GM23338 (cell line): ENCODE data around the gene TAGLN2. TPM values are rescaled to one million over a fixed set of nuclear protein-coding genes. Genes with fewer than 3 reads are reported as not detected.

ENCODE experiments used
- ATAC-seq: fragments of 200-7000 bp; cut with Tn5 transposase; 3 replicates; pipeline ENCODE4 v1.9.1; 2020
- DNase-seq: peaks from one replicate; pipeline ENCODE4 v3.0.0-alpha.2; 2015; ENCODE audit warnings: low spot score
- H2AFZ ChIP-seq: fragments of 200-600 bp; sonication (generic); 2 replicates; pipeline ENCODE4 v1.8.0; 2016; ENCODE audit warnings: antibody characterized with exemption, mild to moderate bottlenecking, moderate library complexity
- H3F3A ChIP-seq: fragments of 200-600 bp; sonication (generic); replicated peaks from 2 replicates; pipeline ENCODE4 v1.8.0; 2017; ENCODE audit warnings: antibody characterized with exemption, mixed run types, low read depth
- H3K27ac ChIP-seq: fragments of 200-600 bp; sonication (generic); 2 replicates; pipeline ENCODE4 v1.6.1; 2016; ENCODE audit warnings: low read depth
- H3K27me3 ChIP-seq: fragments of 200-600 bp; sonication (generic); 2 replicates; pipeline ENCODE4 v1.8.0; 2016; ENCODE audit warnings: mild to moderate bottlenecking, mixed run types, moderate library complexity; ENCODE audit not compliant: insufficient read depth
- H3K36me3 ChIP-seq: fragments of 200-600 bp; sonication (generic); 2 replicates; pipeline ENCODE4 v1.8.0; 2016; ENCODE audit warnings: mild to moderate bottlenecking; ENCODE audit not compliant: insufficient read depth
- H3K4me1 ChIP-seq: fragments of 200-600 bp; sonication (generic); 2 replicates; pipeline ENCODE4 v1.8.0; 2016; ENCODE audit warnings: mild to moderate bottlenecking, moderate library complexity; ENCODE audit not compliant: insufficient read depth
- H3K4me2 ChIP-seq: fragments of 200-600 bp; sonication (generic); 2 replicates; pipeline ENCODE4 v1.7.1; 2017; ENCODE audit warnings: mixed run types
- H3K4me3 ChIP-seq: fragments of 200-600 bp; sonication (generic); 2 replicates; pipeline ENCODE4 v1.6.1; 2016; ENCODE audit warnings: mixed run types
- H3K79me2 ChIP-seq: fragments of 200-600 bp; sonication (generic); replicated peaks from 2 replicates; pipeline ENCODE4 v1.8.0; 2017; ENCODE audit warnings: mild to moderate bottlenecking; ENCODE audit not compliant: insufficient read depth
- H3K9me2 ChIP-seq: fragments of 200-600 bp; sonication (generic); 2 replicates; pipeline ENCODE4 v1.8.0; 2017; ENCODE audit not compliant: insufficient read depth
- H4K20me1 ChIP-seq: fragments of 200-600 bp; sonication (generic); replicated peaks from 2 replicates; pipeline ENCODE4 v1.8.0; 2017; ENCODE audit warnings: mild to moderate bottlenecking; ENCODE audit not compliant: insufficient read depth
- H3K27ac Mint-ChIP-seq: 2 replicates; pipeline ENCODE4 v1.8.0; 2020; ENCODE audit warnings: inconsistent platforms, mild to moderate bottlenecking, moderate library complexity, mixed read lengths
- H3K27me3 Mint-ChIP-seq: 3 replicates; pipeline ENCODE4 v1.8.0; 2022; ENCODE audit warnings: low read depth, mild to moderate bottlenecking, moderate library complexity, mixed read lengths, inconsistent platforms; ENCODE audit not compliant: insufficient read depth, poor library complexity
- H3K36me3 Mint-ChIP-seq: 3 replicates; pipeline ENCODE4 v1.8.0; 2021; ENCODE audit warnings: low read depth, mild to moderate bottlenecking, inconsistent platforms, moderate library complexity, mixed read lengths
- H3K4me1 Mint-ChIP-seq: 3 replicates; pipeline ENCODE4 v1.8.0; 2020; ENCODE audit warnings: mild to moderate bottlenecking, inconsistent platforms, mixed read lengths
- H3K4me3 Mint-ChIP-seq: 3 replicates; pipeline ENCODE4 v1.8.0; 2021; ENCODE audit warnings: moderate library complexity, mild to moderate bottlenecking, inconsistent platforms, mixed read lengths
- H3K9me3 Mint-ChIP-seq: 3 replicates; pipeline ENCODE4 v1.8.0; 2020; ENCODE audit warnings: moderate library complexity, mild to moderate bottlenecking, inconsistent platforms, mixed read lengths
- EZH2 ChIP-seq: fragments of 200-600 bp; sonication (generic); IDR thresholded peaks from one replicate; pipeline ENCODE4 v1.8.0; 2017; ENCODE audit warnings: antibody characterized with exemption, mild to moderate bottlenecking, low read depth; ENCODE audit not compliant: unreplicated experiment
- JUNB ChIP-seq: IDR thresholded peaks from one replicate; pipeline ENCODE4 v1.6.1; 2016; ENCODE audit warnings: antibody characterized with exemption; ENCODE audit not compliant: unreplicated experiment
- REST ChIP-seq: IDR thresholded peaks from one replicate; pipeline ENCODE4 v1.6.1; 2018; ENCODE audit warnings: antibody characterized with exemption; ENCODE audit not compliant: unreplicated experiment
- ZNF114 ChIP-seq: fragments of 250-450 bp; sonication (Bioruptor Pico); IDR thresholded peaks from 2 replicates; pipeline ENCODE4 v1.5.0; 2020; ENCODE audit warnings: mild to moderate bottlenecking, moderate library complexity
- ZNF331 ChIP-seq: fragments of 250-450 bp; sonication (Bioruptor Pico); IDR thresholded peaks from 2 replicates; pipeline ENCODE4 v1.5.0; 2020; ENCODE audit warnings: low read depth, mild to moderate bottlenecking, moderate library complexity
- polyA plus RNA-seq: library from polyadenylated mRNA; unstranded; fragments of >200 nt; fragmentation: Nextera tagmentation; extraction: Ambion mirVana; gene quantifications from 2 replicates; pipeline ENCODE4 v1.2.1, GENCODE V29; 2016
- total RNA-seq: library from RNA; depleted of rRNA; stranded (reverse); fragments of >200 nt; shearing (Covaris generic); gene quantifications from 2 replicates; pipeline ENCODE4 v1.2.3, GENCODE V29; 2014
- TF ChIP-seq, protein P1 (sequence below), 2 experiments: fragments of 200-600 bp in 1 of 2; sonication (generic) in 1 of 2; conservative IDR thresholded peaks; 2 replicates each; pipeline versions ENCODE4 v1.5.1 to v1.6.1; 2016 to 2017; ENCODE audit warnings: antibody characterized with exemption in 2 of 2, low read depth in 2 of 2, mild to moderate bottlenecking in 2 of 2, moderate library complexity in 1 of 2
- TF ChIP-seq, protein P2 (sequence below): fragments of 250-450 bp; sonication (Bioruptor Pico); IDR thresholded peaks from 2 replicates; pipeline ENCODE4 v1.5.0; 2020; ENCODE audit warnings: mild to moderate bottlenecking, moderate library complexity

Gene TAGLN2
- total and polyA plus RNA-seq, 2 experiments from 2014 or later = 58.2 to 60.1 TPM

DNA sequence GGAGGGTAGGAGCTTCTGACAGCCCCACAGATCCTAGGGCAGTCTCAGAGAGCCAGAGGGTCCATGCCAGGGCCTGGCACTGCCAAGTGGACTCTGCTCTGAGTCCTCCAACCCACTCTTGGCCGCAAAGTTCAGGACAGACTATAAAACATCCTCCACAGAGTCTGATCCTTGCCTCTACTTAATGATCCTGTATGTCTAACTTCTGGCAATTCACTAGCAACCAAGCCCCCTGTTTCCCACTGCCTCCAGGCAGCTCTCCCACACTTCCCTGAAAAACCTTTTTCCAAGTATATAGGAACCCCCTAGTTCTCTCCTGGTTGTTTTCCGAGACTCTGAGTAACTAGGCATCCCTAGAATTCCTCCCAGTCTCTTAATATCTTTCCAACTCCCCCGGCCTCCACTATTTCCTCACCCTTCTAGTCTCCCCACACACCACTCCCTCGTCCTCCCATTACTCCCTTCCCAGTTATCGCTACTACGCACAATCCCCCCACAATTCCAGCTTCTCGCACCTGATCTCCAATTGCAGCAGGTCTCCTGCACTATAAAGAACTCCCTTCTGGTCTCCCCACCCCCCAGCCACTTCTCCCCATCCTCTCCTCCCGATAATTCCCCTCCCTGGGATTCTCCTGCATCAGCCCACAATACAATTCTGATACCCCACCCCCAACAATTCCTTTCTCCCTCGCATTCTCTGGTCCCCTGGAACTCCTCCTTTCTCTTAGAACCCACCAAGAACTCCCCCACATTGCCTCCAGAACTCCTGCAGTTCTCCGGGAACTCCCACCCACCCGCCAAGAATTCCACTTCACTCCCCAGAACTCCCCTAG is 19.5 kb upstream of the TAGLN2 start (continued):
- TF ChIP-seq, protein P1, sequence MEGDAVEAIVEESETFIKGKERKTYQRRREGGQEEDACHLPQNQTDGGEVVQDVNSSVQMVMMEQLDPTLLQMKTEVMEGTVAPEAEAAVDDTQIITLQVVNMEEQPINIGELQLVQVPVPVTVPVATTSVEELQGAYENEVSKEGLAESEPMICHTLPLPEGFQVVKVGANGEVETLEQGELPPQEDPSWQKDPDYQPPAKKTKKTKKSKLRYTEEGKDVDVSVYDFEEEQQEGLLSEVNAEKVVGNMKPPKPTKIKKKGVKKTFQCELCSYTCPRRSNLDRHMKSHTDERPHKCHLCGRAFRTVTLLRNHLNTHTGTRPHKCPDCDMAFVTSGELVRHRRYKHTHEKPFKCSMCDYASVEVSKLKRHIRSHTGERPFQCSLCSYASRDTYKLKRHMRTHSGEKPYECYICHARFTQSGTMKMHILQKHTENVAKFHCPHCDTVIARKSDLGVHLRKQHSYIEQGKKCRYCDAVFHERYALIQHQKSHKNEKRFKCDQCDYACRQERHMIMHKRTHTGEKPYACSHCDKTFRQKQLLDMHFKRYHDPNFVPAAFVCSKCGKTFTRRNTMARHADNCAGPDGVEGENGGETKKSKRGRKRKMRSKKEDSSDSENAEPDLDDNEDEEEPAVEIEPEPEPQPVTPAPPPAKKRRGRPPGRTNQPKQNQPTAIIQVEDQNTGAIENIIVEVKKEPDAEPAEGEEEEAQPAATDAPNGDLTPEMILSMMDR (conservative IDR thresholded peaks at IDR 0.05; ENCODE audit: low read depth in 2 of 2) = no peak
- no peak for TF ChIP-seq ZNF331 (CRISPR knock-in tag)
- TF ChIP-seq JUNB = no peak
- no peak for TF ChIP-seq REST

DNA sequence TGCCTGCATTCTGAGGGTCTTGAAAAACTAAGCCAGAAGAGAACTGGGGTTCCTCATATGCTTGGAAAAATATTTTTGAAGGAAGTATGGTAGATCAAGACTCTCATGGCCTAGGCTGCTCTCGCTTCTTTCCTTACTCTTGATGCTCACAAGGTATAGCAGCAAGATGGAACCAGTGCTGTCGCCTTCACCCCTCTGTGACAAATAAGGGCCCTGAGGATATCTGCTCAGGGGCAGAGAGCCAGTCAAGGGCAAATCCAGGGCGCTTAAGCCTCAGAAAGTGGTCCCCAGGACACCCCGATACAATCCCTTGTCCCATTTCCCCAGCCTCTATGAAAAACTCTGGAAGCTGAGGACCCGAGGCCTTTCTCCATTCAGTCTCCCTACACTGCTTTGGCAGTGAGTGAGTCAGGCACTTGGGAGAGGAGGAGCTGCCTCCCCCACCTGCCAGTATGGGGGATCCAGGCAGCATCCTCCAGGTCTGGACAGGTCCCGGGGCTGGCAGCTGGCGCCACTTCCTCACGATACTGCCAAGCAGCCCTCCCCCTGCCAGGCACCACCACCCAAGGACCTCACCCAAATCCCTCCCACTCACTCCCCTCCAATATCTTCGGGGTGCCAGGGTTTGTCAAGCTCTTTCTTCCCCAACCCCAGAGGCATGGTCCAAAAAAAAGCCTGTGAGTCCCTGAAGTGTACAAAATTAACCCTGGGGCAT is 18.8 kb upstream of the TAGLN2 start:
- H3K27me3 Mint-ChIP-seq = peaks cover 16% of the 10 kb centered on the region
- H3K36me3 Mint-ChIP-seq = peaks cover 21% of the 10 kb centered on the region
- peaks cover 18% of the 10 kb centered on the region for H3K4me1 ChIP-seq
- peaks cover 4% of the 10 kb centered on the region; the same call in 1 of the 2 replicates for H4K20me1 ChIP-seq
- peak overlapping the region; percentile 81 for H3K4me2 ChIP-seq
- DNase-seq = no peak
- peak overlapping the region; percentile 66 for H3K4me3 ChIP-seq
- no peaks in the 10 kb centered on the region for H3K27me3 ChIP-seq
- peaks cover 17% of the 10 kb centered on the region; the same call in 1 of the 2 replicates for H3K79me2 ChIP-seq
- 0 out of 2 replicates have a peak overlapping the region, but pooled peaks have one; percentile 49 for H3K27ac Mint-ChIP-seq
- no peak for ATAC-seq
- no peak overlapping the region for H3K27ac ChIP-seq
- H3K4me3 Mint-ChIP-seq = peak overlapping the region; percentile 87
- H3K36me3 ChIP-seq = no peaks in the 10 kb centered on the region
- H2AFZ ChIP-seq = no peak overlapping the region
- H3K4me1 Mint-ChIP-seq = peaks cover 42% of the 10 kb centered on the region
- no peaks in the 10 kb centered on the region for H3K9me3 Mint-ChIP-seq
- no peaks in the 10 kb centered on the region for H3F3A ChIP-seq
- H3K9me2 ChIP-seq = peaks cover 7% of the 10 kb centered on the region
- TF ChIP-seq EZH2 (no peak), ZNF114 (CRISPR knock-in tag) (no peak)
- TF ChIP-seq, protein P2, sequence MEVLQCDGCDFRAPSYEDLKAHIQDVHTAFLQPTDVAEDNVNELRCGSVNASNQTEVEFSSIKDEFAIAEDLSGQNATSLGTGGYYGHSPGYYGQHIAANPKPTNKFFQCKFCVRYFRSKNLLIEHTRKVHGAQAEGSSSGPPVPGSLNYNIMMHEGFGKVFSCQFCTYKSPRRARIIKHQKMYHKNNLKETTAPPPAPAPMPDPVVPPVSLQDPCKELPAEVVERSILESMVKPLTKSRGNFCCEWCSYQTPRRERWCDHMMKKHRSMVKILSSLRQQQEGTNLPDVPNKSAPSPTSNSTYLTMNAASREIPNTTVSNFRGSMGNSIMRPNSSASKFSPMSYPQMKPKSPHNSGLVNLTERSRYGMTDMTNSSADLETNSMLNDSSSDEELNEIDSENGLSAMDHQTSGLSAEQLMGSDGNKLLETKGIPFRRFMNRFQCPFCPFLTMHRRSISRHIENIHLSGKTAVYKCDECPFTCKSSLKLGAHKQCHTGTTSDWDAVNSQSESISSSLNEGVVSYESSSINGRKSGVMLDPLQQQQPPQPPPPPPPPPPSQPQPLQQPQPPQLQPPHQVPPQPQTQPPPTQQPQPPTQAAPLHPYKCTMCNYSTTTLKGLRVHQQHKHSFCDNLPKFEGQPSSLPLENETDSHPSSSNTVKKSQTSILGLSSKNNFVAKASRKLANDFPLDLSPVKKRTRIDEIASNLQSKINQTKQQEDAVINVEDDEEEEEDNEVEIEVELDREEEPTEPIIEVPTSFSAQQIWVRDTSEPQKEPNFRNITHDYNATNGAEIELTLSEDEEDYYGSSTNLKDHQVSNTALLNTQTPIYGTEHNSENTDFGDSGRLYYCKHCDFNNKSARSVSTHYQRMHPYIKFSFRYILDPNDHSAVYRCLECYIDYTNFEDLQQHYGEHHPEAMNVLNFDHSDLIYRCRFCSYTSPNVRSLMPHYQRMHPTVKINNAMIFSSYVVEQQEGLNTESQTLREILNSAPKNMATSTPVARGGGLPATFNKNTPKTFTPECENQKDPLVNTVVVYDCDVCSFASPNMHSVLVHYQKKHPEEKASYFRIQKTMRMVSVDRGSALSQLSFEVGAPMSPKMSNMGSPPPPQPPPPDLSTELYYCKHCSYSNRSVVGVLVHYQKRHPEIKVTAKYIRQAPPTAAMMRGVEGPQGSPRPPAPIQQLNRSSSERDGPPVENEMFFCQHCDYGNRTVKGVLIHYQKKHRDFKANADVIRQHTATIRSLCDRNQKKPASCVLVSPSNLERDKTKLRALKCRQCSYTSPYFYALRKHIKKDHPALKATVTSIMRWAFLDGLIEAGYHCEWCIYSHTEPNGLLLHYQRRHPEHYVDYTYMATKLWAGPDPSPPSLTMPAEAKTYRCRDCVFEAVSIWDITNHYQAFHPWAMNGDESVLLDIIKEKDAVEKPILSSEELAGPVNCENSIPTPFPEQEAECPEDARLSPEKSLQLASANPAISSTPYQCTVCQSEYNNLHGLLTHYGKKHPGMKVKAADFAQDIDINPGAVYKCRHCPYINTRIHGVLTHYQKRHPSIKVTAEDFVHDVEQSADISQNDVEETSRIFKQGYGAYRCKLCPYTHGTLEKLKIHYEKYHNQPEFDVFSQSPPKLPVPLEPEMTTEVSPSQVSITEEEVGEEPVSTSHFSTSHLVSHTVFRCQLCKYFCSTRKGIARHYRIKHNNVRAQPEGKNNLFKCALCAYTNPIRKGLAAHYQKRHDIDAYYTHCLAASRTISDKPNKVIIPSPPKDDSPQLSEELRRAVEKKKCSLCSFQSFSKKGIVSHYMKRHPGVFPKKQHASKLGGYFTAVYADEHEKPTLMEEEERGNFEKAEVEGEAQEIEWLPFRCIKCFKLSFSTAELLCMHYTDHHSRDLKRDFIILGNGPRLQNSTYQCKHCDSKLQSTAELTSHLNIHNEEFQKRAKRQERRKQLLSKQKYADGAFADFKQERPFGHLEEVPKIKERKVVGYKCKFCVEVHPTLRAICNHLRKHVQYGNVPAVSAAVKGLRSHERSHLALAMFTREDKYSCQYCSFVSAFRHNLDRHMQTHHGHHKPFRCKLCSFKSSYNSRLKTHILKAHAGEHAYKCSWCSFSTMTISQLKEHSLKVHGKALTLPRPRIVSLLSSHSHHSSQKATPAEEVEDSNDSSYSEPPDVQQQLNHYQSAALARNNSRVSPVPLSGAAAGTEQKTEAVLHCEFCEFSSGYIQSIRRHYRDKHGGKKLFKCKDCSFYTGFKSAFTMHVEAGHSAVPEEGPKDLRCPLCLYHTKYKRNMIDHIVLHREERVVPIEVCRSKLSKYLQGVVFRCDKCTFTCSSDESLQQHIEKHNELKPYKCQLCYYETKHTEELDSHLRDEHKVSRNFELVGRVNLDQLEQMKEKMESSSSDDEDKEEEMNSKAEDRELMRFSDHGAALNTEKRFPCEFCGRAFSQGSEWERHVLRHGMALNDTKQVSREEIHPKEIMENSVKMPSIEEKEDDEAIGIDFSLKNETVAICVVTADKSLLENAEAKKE (CRISPR knock-in tag) = no peak
